Right lobe of liver (tissue), 4 donors: ENCODE measurements around the gene EPHA4.

Source experiments
- POLR2A ChIP-seq: fragments of 450-650 bp; IDR thresholded peaks from one replicate; pipeline ENCODE4 v1.6.1; 2017; ENCODE audit warnings: antibody characterized with exemption, mild to moderate bottlenecking
- TF ChIP-seq, protein P1 (sequence below), 4 donors: fragments of 200-600 bp in 3 of 4; fragments of 450-650 bp in 1 of 4; IDR thresholded peaks; one replicate each; pipeline versions ENCODE4 v1.5.1 to v1.8.0; 2016 to 2022; ENCODE audit warnings: antibody characterized with exemption in 4 of 4, mild to moderate bottlenecking in 2 of 4
- donor health status: DM: no; HTN: no; CAD: no.
- donor health status: DM: no; HTN: no; CAD: no.
- donor health status: DM: no; HTN: yes; CAD: no.

DNA sequence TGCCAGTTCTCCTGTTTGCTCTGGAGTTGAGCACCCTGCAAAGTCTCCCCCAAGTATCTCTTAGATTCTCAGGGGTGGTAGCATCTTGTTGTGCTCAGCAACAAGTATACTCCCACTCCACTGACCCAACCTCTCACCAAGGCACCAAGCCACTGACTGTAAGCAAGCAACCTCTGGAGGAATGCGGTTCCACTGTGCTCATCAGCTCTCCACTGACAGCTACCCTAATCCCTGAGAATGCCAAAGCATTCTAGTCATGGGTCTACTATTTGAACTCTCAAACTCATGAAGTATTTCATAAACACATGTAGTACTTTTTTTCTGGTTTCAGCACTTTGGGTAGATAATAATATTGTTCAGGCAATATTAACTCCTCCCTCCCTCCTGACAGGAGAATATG is 170.0 kb downstream of the EPHA4 start:
- TF ChIP-seq, protein P1, sequence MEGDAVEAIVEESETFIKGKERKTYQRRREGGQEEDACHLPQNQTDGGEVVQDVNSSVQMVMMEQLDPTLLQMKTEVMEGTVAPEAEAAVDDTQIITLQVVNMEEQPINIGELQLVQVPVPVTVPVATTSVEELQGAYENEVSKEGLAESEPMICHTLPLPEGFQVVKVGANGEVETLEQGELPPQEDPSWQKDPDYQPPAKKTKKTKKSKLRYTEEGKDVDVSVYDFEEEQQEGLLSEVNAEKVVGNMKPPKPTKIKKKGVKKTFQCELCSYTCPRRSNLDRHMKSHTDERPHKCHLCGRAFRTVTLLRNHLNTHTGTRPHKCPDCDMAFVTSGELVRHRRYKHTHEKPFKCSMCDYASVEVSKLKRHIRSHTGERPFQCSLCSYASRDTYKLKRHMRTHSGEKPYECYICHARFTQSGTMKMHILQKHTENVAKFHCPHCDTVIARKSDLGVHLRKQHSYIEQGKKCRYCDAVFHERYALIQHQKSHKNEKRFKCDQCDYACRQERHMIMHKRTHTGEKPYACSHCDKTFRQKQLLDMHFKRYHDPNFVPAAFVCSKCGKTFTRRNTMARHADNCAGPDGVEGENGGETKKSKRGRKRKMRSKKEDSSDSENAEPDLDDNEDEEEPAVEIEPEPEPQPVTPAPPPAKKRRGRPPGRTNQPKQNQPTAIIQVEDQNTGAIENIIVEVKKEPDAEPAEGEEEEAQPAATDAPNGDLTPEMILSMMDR (IDR thresholded peaks at IDR 0.05) = no peak
- no peak for TF ChIP-seq POLR2A
